GM18507 (cell line): ENCODE results near the gene WDTC1.

ENCODE experiments used
- DNase-seq: peaks from one replicate; pipeline ENCODE4 v3.0.0; 2011; ENCODE audit warnings: low read depth; ENCODE audit not compliant: insufficient read length; ENCODE audit errors: extremely low spot score
- FAIRE-seq: peaks from 2 replicates; lab custom pipeline; 2011; peaks lifted over from hg19 to GRCh38; lab: Jason Lieb, UNC

The WDTC1 gene

DNA sequence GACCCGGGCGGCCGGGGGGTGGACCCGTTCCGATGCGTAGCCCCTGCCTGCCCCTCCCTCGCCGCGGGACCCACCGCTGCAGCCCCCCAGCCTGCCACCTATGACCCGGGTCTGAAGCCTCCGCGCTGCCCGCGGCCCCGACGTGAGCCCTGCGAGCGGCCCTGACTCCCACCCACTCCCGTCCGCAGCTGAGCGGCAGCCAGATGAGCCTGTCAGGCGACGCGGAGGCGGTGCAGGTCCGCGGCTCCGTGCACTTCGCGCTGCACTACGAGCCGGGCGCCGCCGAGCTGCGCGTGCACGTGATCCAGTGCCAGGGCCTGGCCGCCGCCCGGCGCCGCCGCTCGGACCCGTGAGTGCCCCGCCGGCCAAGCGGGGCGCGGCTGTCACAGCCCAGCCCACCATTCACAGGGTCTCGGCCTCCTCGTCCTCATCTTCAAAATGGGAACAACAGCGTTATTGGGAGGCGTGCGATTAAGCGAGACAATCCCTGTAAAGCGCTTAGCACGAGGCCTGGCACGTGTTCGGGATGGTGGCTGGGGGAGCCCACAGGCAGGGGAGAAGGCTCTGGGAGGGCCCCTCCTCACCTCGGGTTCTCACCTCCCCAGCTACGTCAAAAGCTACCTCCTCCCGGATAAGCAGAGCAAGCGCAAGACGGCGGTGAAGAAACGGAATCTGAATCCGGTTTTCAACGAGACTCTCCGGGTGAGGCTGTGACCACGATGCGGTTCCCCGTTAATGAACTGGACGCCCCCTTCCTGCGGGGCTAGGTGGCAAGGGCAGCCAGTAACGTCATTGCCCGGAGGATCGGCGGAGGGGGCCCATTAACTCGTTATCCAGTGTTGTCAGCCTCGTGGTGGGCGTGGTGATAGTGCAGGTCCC lies 115.6 kb downstream of the WDTC1 start:
- FAIRE-seq (no peak), DNase-seq (no peak)

DNA sequence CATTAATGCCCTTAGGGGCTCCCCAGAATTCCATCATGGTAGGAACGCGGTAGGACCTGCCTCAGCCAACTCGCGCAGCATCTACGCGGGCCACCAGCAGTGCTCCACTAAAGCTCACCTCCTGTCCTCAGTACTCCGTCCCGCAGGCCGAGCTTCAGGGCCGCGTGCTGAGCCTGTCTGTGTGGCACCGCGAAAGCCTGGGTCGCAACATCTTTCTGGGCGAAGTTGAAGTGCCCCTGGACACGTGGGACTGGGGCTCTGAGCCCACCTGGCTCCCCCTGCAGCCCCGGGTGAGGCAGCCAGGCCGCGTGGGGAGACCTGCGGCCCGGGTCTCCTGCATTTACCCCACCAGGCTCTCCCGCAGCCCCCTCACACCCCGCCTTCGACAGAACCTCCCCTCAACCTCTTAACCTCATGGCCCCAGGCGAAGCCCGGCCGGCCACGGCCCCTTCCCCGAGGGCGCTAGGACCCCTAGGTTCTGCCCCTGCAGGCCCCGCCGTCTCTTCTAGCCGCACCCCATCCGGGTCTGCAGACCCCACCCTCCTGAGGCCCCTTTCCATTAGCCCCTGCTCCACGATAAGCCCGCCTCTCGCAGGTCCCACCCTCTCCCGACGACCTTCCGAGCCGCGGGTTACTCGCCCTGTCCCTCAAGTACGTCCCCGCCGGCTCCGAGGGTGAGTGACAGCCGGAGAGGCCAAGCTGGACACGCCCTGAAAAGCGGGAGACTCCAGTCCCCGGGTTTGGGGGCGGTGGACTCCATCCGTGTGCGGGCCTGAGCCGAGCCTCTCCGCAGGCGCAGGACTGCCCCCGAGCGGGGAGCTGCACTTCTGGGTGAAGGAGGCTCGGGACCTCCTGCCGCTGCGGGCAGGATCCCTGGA lies 116.5 kb downstream of the WDTC1 start:
- no peak for FAIRE-seq
- DNase-seq, result no peak

DNA sequence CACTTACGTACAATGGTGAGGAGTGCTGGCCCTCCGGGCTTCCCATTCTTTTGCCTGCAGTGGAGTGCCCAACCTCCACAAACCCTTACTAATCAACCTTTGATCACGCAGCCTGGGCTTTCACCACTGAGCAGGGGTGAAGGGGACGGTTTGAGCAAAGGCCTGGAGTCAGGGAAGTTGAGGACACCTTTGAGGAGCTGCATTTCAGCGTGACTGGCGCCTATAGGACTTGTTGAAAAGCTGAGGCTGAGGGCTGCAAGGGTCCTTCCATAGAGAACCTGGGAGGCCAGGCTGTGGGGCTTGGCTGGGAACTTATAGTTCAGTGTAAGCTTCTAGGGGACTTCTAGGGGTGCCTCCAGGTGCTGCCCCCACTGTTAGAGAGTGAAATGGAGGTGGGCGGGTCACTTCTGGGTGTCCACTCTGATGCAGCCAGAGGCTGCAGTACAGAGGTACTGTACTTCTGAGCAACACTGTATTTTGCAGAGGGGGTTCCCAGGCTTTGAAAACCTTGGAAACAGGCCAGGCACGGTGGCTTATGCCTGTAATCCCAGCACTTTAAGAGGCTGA lies 117.2 kb downstream of the WDTC1 start:
- FAIRE-seq (no peak), DNase-seq (no peak)

DNA sequence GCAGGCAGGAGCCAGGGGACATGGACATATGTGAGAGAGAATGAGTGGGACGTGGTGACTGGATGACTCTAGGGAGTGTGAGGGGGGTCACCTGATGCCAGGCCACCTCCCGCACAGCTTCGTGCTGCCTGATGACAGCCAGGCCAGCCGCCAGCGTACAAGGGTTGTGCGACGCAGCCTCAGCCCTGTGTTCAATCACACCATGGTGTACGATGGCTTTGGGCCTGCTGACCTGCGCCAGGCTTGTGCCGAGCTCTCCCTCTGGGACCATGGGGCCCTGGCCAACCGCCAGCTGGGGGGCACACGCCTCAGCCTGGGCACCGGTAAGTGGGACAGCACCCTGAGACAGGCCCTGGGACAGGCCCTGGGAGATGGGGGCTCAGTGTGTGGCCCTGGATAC lies 118.7 kb downstream of the WDTC1 start:
- DNase-seq (no peak), FAIRE-seq (no peak)

DNA sequence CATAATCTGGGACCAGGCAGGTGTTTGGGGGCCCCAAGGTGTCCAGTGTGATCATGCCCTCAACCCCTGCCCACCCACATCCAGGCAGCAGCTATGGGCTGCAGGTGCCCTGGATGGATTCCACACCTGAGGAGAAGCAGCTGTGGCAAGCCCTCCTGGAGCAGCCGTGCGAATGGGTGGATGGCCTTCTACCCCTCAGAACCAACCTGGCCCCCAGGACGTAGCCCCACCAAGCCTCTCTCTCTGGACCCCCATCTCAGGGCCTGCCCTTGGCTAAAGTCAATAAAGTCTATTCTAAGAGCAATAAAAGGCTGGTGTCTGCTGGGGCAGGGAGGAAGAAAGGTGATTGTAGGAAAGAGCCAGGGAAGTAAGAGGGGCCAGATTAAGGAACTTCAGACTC lies 119.2 kb downstream of the WDTC1 start:
- DNase-seq, result no peak
- no peak for FAIRE-seq

DNA sequence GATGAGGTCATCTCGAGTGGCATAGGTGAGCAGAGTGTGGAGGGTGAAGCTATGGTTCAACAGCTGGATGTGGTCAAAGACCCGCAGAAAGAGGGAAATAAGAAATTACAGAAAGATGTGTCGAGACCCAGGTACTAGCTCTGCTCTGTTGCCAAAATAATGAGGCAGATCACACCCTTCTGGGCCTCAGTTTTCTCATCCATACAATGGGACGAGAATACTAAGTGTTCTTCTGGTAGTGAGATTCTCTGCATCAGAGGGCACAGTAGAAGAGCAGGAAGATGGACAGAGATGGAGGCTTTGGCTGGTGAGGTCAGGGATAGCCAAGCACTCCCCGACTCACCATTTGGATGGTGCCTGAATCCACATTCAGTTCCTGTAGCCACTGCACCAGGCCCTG lies 121.3 kb downstream of the WDTC1 start:
- no peak for FAIRE-seq
- no peak for DNase-seq

DNA sequence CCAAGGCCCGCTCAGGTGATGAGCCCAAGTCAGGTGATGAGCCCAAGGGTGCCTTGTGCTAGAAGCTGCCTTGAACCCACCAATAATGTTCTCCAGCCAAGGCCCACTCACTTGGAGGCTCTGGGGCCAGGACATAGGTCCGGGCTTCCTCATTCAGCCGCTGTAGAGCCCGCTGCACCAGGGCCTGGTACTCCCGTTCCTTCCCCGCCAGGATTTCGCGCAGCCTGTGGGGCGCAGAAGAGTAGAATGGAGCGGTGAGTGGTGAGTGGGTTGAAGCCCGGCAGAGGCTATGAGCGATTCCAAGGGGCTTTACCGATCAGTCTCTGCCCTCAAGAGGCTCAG lies 121.8 kb downstream of the WDTC1 start:
- FAIRE-seq, result no peak
- DNase-seq, result no peak

DNA sequence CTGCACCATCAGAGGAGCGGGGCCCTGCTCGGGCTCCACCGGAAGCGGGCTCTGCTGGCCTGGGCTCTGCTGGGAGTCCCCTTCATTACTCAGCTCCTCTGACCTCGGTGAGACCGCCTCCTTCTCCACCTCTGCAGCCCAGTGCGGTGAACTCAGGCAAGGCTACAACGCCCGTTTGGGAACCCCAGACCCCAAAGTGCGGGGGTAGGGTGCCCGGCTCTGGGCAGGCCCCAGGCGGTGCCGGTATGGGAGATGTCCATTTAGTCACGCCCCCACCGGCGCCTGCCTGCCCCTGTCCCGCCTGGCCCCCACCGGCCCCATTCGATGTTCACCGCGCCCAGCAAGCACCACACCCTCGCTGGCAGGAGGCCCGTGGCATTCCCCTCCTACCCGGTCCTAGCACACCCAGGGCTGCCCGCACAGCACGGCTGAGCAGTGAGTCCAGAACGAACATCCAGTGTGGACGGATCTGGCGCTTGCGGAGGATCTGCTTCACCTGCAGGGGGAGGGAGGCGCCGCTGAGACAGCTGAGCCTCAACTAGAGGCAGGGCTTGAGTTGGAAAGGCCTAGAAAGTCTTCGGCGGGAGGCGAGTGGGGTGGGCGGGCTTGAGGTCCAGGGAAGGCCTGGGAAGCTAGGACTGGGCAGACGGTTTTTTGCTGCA lies 122.3 kb downstream of the WDTC1 start:
- FAIRE-seq, result no peak
- no peak for DNase-seq

DNA sequence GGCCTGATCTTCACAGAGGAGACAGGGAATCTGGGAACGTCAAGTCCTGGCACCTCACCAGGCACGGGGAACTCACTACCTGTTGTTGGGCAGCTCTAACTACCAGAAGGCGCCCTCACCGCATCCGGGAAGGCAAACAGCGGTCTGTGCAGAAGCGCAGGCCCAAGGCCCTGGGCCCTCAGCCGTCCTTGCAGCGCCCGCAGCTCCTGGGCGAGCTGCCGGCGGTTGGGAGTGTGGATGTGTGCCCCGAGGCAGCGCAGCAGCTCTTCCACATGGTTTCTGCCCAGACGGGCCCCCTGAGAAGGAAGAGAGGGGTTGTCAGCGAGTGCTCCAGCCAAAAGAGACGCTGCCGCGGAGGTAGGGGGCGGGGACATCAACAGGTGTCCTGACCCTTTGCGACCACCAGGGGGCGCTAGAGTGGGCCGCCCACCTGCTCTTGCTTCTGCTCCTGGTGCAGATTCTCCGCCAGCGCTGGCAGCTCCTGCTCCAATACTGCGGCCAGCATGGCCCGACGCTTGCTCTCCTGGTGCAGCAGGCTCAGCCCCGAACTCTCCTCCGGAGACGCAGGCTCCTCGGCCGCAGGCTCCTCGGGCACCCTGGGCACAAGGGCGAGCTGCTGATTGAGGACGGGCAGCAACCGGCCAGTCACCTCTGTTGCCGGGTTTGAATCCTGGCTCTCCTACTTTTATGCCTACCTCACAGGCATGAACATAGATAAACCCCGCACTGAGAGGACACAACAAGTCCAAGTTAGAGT lies 123.0 kb downstream of the WDTC1 start:
- DNase-seq, result peak; percentile 83
- FAIRE-seq, result peak; percentile 85
